GM23248 (cell line): ENCODE measurements around the gene SLC36A2.

ENCODE experiments used
- EZH2 ChIP-seq: fragments of 200-600 bp; sonication (generic); IDR thresholded peaks from 2 replicates; pipeline ENCODE4 v1.6.1; 2018; ENCODE audit warnings: antibody characterized with exemption, mild to moderate bottlenecking; ENCODE audit not compliant: insufficient read depth, poor library complexity, severe bottlenecking
- EZH2phosphoT487 ChIP-seq: fragments of 200-600 bp; sonication (generic); IDR thresholded peaks from 2 replicates; pipeline ENCODE4 v1.6.1; 2018; ENCODE audit warnings: antibody characterized with exemption, moderate library complexity, mild to moderate bottlenecking, low read depth; ENCODE audit not compliant: insufficient read depth

GRCh38 chr5:151298063-151298855 lies 49.1 kb downstream of the SLC36A2 start:
- TF ChIP-seq EZH2 (no peak), EZH2phosphoT487 (no peak)
